MCF 10A (cell line): ENCODE measurements around the gene MAPK8IP2. TPM values are rescaled to one million over a fixed set of nuclear protein-coding genes. Genes with fewer than 3 reads are reported as not detected.

ENCODE experiments used
- BruUV-seq: library from RNA; stranded (reverse); fragments of 400-500 nt; replicated peaks from 2 replicates; lab custom pipeline; 2021; lab: Mats Ljungman, UMichigan
- CTCF ChIA-PET: fragments of 300-600 bp; sonication (Branson Sonifier 250); formaldehyde crosslinking; extraction: SDS; loops from one replicate; lab custom pipeline; 2021; ENCODE audit warnings: antibody characterized with exemption, inconsistent platforms; lab: Yijun Ruan, JAX
- POLR2A ChIA-PET: fragments of 300-600, 350-650 bp; sonication (Branson Sonifier 250); formaldehyde crosslinking; extraction: SDS; loops from one replicate; lab custom pipeline; 2020; ENCODE audit warnings: antibody characterized with exemption, inconsistent platforms; lab: Yijun Ruan, JAX
- DNase-seq: peaks from one replicate; pipeline ENCODE4 v3.0.0-alpha.2; 2018; ENCODE audit not compliant: unreplicated experiment
- H3K27ac Mint-ChIP-seq: one replicate; pipeline ENCODE4 v1.8.0; 2022; ENCODE audit warnings: mild to moderate bottlenecking, low read depth, mixed read lengths; ENCODE audit not compliant: unreplicated experiment
- H3K27me3 Mint-ChIP-seq: one replicate; pipeline ENCODE4 v1.8.0; 2022; ENCODE audit warnings: mixed read lengths; ENCODE audit not compliant: insufficient read depth, unreplicated experiment
- H3K36me3 Mint-ChIP-seq: one replicate; pipeline ENCODE4 v1.8.0; 2022; ENCODE audit warnings: mild to moderate bottlenecking, moderate library complexity, mixed read lengths; ENCODE audit not compliant: insufficient read depth, unreplicated experiment
- H3K4me1 Mint-ChIP-seq: one replicate; pipeline ENCODE4 v1.8.0; 2022; ENCODE audit warnings: mixed read lengths; ENCODE audit not compliant: insufficient read depth, unreplicated experiment
- H3K4me3 Mint-ChIP-seq: one replicate; pipeline ENCODE4 v1.8.0; 2022; ENCODE audit warnings: mild to moderate bottlenecking, moderate library complexity, mixed read lengths; ENCODE audit not compliant: unreplicated experiment
- H3K9me3 Mint-ChIP-seq: one replicate; pipeline ENCODE4 v1.8.0; 2022; ENCODE audit warnings: mixed read lengths; ENCODE audit not compliant: unreplicated experiment
- CTCF ChIP-seq: fragments of 200-600 bp; IDR thresholded peaks from one replicate; pipeline ENCODE4 v1.8.0; 2022; ENCODE audit warnings: antibody characterized with exemption, mild to moderate bottlenecking; ENCODE audit not compliant: unreplicated experiment
- intact Hi-C: fragments of 100-400 bp; cut with micrococcal nuclease; formaldehyde crosslinking; loops from 2 replicates; pipeline ENCODE4 v1.14.1; 2022
- total RNA-seq: library from RNA; stranded (reverse); gene quantifications from 2 replicates; pipeline ENCODE4 v1.2.3, GENCODE V29; 2022

MAPK8IP2 gene
- total RNA-seq, 1 experiment from 2014 or later = 1.2 TPM

GRCh38 chr22:50628543-50629134, 28.0 kb downstream of the MAPK8IP2 start:
- DNase-seq = no peak
- peaks cover 6% of the 10 kb centered on the region for H3K36me3 Mint-ChIP-seq
- TF ChIP-seq CTCF = no peak
- CTCF ChIA-PET = interaction anchor here (0.7 to 5.8 kb wide), 2 partner anchors 13 to 64 kb away, joined by 3 to 46 read pairs; no protein-coding TSS in a partner anchor
- POLR2A ChIA-PET = interaction anchor here (0.5 to 1.4 kb wide), 10 partner anchors 10 to 103 kb away, joined by 3 to 6 read pairs (median 4); partner anchors contain the start of genes SCO2 and TYMP
- no peaks in the 10 kb centered on the region for H3K27me3 Mint-ChIP-seq
- intact Hi-C loops = loop anchor here (1.0 kb wide), 1 partner anchor 63 kb away; no protein-coding TSS in a partner anchor
- peak overlapping the region; percentile 80 for H3K4me3 Mint-ChIP-seq
- H3K27ac Mint-ChIP-seq = peak overlapping the region; percentile 40
- peaks cover 13% of the 10 kb centered on the region for H3K4me1 Mint-ChIP-seq
- no peaks in the 10 kb centered on the region for H3K9me3 Mint-ChIP-seq
- no TSS peak for BruUV-seq

- no peaks in the 10 kb centered on the region for H3K36me3 Mint-ChIP-seq
- no TSS peak for BruUV-seq
- H3K9me3 Mint-ChIP-seq = no peaks in the 10 kb centered on the region
- TF ChIP-seq CTCF = no peak
- H3K27ac Mint-ChIP-seq = no peak overlapping the region
- H3K27me3 Mint-ChIP-seq = no peaks in the 10 kb centered on the region
- ChIA-PET POLR2A (no interaction called here), CTCF (no interaction called here)
- H3K4me3 Mint-ChIP-seq = no peak overlapping the region
- intact Hi-C loops = no loop called here
- peaks cover 13% of the 10 kb centered on the region for H3K4me1 Mint-ChIP-seq
- DNase-seq = peak; percentile 32
Measured at GRCh38 chr22:50630376-50630775, 29.8 kb downstream of the MAPK8IP2 start.

- Mint-ChIP-seq H3K27me3 (no peaks in the 10 kb centered on the region), H3K4me3 (no peak overlapping the region), H3K9me3 (no peaks in the 10 kb centered on the region), H3K36me3 (no peaks in the 10 kb centered on the region), H3K27ac (no peak overlapping the region), H3K4me1 (peaks cover 9% of the 10 kb centered on the region)
- no TSS peak for BruUV-seq
- ChIA-PET CTCF (interaction anchor here (0.6 kb wide), 1 partner anchor 183 kb away, joined by 3 read pairs; no protein-coding TSS in a partner anchor), POLR2A (no interaction called here)
- TF ChIP-seq CTCF = no peak
- intact Hi-C loops = no loop called here
- no peak for DNase-seq
Measured at GRCh38 chr22:50633086-50633485, 32.5 kb downstream of the MAPK8IP2 start.

- ChIA-PET CTCF (no interaction called here), POLR2A (interaction anchor here (1.0 to 1.3 kb wide), 2 partner anchors 11 to 13 kb away, joined by 3 to 4 read pairs; no protein-coding TSS in a partner anchor)
- H3K27ac Mint-ChIP-seq = no peak overlapping the region
- no peak for DNase-seq
- H3K9me3 Mint-ChIP-seq = no peaks in the 10 kb centered on the region
- no TSS peak for BruUV-seq
- no peak for TF ChIP-seq CTCF
- peaks cover 3% of the 10 kb centered on the region for H3K4me1 Mint-ChIP-seq
- H3K27me3 Mint-ChIP-seq = no peaks in the 10 kb centered on the region
- intact Hi-C loops = no loop called here
- no peaks in the 10 kb centered on the region for H3K36me3 Mint-ChIP-seq
- no peak overlapping the region for H3K4me3 Mint-ChIP-seq
Measured at GRCh38 chr22:50633771-50634170, 33.2 kb downstream of the MAPK8IP2 start.
